T-helper 22 cell (primary cell): ENCODE data around the gene HOXD1.

ENCODE experiments used
- DNase-seq: peaks from one replicate; pipeline ENCODE4 v3.0.0-alpha.2; 2020; ENCODE audit warnings: low read depth

The HOXD1 gene

DNA sequence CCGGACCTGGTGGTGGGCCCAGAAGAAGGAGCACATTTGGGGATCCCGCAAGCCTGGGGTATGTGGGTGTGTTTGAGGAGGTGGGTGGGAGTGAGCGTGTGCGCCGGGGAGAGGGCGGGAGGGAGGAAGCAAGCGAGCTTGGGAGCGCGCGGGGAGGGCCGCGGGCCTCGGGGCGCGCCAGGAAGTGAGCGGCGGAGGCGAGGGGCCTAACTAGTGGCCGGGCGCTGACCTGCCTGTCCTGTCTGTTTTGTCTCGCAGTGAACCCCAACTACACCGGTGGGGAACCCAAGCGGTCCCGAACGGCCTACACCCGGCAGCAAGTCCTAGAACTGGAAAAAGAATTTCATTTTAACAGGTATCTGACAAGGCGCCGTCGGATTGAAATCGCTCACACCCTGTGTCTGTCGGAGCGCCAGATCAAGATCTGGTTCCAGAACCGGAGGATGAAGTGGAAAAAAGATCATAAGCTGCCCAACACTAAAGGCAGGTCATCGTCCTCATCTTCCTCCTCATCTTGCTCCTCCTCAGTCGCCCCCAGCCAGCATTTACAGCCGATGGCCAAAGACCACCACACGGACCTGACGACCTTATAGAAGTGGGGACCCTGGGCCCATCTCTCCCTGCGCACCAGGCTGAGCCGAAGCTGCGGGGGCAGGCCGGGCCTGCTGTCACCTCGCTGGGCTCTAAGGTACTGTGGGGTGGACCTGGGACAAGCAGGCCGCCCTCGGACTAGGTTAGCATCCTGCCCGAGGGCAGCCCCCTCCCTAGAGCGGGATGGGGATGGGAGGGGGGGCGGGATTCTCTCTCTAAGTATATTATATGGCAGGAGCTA is 35.9 kb upstream of the HOXD1 start:
- DNase-seq: no peak

DNA sequence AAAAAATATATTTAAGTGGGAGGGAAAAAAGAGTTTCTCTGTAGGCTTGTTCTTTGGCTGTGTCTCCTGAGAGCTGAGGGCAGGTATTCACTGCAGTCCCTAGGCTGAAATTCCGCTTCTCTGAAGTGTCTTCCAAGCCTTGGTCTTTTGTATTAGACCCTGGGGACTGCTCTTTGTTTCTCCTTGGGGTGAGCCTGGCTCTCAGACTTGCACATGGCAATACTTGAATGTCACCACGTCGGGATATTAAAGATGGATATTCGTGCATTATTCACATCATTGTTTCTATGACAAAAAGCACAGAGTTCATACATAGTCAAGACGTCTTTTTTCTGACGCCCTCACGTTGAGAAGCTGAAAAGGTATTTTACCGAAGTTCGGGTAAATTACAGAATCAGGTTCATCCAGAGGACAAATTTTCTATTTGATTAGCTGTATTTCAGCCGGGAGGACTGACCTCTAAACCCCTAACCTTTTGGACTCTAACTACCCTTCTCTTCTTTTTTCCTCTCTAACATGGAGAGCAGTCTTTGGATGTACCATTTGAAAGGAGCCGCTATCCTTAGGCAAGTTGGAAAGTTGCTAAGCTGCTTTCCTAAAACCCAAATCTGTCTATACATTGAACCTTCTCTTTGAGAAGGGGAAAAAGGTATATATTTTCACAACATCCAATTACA is 33.8 kb upstream of the HOXD1 start:
- DNase-seq: no peak

DNA sequence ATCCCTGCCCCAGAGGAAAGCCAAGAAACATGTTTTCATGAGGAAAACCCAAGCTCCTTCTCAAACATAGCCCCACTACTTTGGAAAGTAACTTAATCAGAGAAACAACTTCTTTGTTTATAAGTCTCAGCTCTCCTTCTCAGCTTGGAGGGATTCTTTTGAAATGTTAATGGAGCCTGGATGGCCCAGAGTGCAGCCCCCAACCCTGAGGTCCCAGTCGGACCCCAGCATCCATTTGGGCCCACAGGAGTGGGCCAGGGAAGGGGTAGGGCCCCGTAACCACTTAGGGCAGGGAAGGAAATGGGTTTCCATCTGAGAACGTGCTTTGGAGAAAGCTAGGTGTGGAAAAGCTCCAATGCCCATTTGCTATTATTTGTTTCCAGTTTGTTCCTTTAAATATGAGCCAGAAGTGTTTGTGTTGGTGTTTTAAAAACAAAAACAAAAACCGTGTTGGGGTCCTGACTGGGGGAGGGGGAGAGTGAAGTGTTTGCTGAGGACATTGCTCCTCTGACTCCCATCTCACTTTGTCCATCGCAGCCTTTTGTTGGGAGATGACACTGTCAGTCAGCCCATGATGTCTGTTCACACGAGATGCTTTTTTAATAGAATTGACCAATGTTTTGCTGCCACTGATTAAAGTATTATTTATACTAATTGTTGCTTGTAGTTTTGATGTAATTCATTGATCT is 33.0 kb upstream of the HOXD1 start:
- DNase-seq: no peak

DNA sequence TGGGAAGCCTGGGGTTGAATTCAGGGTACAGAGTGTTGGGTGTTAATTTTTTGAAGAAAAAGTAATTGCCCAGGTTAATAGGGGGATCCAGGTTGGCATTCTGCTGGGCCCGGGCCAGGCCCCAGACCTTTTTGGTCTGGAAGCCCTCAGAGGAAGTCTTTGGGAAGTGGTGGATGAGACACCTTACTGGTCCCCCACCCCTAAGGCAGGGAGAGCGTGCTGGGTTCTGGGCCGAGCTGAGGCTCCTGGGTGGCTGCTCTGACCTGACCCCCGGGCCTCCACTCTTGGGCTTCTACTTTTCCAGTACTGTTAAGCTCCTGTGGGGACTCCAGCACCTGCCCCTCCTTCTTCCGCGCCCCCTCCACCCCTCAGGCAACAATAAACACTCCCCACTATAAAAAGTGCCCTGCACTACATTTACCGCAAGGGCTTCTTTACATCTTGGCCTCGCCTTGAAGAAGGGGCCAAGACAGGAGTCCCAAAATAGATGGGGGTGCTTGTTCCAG is 32.1 kb upstream of the HOXD1 start:
- DNase-seq: no peak

DNA sequence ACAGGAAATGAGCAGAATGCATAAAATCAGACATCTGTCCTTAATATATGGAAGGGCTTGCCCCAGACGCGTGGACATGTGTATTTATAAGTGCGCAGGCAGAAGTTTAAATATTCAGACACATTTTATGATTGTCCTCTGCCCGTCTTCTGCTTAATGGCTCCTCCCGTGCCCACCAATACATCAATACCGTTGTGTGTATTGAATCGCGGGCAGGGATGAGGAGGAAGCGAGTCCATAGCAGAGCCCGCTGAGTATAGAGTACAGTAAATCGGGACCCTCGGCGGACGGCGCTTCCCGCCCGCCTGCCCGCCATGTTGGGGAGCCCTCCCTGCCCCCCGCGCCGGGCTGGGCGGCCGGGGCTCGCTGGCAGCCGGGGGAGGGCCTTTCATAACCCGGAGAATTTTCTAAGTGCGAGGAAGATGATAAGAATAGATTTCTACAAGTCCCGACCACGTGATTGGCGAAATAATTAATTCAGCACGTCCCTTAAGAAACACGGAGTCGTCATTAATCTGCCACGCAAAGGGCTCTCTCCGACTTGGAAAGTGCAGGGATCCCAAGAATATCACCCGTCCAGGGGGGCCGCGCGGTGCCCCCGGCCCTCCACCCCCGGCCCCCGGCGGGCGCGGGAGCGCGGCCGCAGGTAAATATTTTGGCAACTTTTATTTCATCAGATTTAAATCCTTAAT is 31.5 kb upstream of the HOXD1 start, which contains the start of gene HOXD3:
Gene HOXD3 (plus strand): TSS at position 501 of the 692 bp plus-strand sequence. CDS start 11,808 bp downstream, outside the sequence.
- DNase-seq: no peak

DNA sequence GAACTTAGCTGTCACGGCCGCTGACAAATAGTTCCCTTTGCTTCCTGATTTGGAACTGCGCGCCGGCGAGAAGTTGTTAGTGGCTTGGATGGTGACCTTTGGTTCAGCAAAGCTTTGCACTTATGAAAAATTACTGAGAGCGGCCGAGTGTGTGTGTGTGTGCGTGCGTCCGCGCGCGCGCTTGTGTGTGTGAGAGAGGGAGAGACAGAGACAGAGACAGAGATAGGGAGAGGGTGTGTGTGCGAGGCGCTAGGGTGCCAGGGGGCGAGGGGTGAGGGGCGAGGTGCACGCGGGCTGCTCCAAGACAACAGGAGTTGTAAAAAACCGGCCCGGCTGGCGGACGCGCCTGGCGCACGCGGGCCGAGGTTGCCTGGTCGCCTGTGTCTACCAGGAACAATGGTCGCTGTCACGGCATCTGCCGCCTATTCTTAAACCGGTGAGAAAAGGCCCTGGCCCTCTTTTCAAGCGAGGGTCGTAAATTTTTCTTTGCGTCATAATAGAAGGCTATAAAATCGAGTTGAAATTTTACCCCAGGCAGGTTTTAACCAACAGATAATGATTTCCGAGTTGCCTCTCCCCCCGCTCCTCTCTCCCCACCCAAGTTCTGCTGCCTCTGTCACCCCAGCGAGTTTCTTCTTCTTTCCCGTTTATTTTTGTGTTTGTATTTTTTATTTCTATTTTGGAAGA is 30.8 kb upstream of the HOXD1 start:
- no peak for DNase-seq

DNA sequence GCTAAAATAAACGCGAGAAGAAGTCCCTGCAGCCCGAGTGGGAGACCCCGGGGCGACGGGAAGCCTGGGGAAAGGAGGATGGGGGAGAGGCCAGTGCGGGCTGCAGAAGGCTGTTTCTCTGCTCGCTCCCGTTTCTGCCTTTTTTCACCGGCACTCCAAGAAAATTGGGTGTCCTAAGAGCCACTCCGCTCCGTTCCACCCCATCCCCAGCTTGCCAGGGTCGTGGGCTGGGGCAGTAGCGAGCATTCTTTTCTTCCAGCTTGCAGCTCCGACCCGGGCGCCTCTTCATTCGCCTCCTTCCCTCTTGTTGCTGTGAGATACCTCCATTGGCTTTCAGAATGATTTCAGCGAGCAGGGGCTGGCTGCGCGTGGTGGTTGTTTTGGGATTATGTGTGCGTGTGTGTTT is 30.3 kb upstream of the HOXD1 start:
- no peak for DNase-seq

DNA sequence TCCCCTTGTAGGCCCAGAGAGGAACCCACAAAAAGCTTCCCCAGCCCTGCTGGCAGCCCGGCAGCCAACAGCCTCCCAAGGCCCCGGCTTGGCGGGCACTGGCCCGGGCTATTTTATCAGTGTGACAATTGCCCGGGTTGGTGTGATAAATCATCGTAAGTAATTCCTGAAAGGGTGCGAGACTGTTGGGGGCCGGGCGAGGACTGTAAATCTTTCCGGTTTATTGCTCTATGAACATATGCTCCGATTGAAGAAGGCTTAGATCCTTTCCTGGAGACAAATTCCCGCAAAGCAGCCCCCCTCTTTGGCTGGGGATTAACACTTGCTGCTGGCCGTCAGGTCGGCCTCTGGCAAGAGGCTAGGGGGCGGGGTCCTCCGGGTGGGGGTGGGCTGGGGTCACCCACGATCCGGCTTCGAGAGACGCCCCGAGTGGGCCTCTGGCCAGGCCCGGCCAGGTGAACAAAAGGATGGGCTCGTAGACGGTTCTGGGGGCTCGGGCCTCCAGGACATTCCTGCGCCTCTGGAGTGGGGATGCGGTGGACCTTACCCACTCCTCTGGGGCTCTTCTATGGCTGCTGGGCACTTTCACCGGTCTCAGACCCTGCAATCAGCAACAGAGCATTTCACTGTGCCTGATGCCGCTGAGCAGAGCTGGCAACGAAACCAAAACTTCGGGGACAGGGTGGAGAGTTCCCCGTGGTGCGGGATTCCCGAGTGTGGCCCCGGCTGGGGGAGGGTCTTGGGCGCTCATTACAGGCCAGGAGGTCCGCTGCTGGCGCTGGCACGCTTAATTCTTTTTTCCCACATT is 29.4 kb upstream of the HOXD1 start:
- no peak for DNase-seq

DNA sequence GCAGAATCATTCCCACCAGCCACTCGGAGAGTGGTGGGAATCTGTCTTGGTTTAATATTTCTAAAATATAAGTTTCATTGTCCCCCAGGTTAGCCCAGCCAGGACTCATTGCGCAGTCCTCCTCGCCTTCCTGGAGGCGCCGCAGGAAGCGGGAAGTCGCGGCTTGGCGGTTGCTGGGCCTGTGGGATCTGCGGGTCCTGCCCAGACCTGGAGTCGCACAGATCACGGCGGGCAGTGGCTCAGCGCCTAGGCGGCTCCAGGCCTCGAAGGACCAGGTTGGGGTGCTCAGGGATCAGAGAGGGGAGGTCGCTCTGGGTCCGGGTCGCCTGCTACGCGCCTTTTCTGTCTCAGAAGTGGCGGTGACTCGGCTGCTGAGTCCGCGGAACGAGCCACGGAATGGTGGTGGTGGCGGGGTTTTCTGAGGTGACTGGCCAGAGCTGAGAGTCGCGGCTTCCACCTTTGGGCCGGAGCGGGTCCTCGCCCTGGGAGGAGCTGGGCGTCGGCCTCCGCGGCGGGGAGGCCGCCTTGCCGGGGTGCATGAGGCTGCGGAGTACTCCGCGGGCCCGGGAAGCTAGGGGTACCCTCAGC is 28.7 kb upstream of the HOXD1 start:
- no peak for DNase-seq

DNA sequence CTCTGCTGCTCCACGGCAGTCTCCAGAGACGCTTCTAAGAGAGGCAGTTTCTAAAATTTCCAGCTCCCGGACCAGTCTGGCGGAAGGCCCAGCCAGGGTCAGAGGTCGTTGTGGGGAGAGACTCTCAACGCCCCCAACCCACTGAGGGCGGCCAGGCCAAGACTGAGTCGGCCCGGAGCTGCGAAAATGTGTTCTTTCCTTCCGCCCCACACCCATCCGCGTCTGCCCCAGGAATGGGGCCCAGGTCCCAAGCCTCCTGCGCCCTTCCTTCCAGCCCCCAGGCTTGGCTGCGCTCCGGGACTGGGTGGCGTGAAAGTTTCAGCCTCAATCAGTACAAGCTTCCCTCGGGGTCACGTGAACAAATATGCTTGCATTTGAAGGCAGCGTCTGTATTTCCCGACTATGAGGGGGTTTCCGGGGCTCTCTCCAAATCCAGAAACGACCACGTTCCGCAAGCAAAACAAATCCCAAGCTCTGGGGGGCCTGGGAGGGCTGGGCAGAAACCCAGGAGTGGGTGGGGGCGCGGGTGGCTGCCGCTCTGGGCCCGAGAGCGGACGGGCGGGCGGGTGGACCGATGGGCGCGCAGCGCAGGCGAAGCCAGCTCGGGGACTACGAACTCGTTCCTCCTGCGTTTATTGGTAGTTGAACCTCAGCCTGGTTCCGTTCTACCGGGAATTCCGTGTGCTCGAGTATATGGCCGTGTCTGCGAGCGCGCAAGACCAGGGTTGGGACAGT is 28.1 kb upstream of the HOXD1 start:
- DNase-seq: no peak

DNA sequence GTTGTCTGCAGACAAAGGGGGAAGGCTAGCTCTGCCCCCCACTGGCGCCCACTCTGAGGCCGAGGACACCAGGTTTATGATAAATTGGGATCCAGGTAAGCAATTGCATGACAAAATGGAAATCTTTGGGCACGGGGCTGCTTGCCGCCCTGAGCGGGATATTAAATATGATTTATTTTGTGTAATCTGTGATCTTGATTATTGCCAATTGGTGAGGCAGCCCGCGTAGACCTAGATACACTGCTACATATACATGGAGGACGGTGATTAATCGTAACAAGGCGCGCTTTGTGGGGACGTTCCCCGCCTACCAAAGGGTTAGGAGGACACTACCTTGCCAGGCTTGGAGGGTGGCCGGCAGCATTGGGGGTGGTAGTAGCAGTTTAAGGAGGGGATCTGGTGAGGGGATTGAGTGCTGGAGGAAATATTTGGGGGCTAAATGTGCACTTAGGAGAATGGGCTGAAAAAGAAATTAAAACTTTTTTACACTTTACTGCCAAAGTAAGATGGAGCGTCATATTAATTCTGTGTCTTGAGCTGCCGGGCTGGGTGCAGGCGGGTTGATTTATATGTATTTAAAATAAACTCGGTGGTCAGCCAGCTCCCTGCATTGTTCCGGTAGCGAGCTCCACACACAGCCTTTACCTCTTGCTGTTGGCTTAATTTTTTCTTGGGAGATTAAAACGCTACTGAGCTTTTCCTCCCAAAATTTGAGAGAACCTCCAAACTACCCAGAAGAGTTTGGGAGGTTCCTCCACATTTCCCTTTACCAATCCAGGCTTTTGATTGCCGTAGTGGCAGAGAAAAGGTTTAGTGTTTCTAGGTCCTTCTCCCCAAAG is 27.3 kb upstream of the HOXD1 start:
- no peak for DNase-seq

DNA sequence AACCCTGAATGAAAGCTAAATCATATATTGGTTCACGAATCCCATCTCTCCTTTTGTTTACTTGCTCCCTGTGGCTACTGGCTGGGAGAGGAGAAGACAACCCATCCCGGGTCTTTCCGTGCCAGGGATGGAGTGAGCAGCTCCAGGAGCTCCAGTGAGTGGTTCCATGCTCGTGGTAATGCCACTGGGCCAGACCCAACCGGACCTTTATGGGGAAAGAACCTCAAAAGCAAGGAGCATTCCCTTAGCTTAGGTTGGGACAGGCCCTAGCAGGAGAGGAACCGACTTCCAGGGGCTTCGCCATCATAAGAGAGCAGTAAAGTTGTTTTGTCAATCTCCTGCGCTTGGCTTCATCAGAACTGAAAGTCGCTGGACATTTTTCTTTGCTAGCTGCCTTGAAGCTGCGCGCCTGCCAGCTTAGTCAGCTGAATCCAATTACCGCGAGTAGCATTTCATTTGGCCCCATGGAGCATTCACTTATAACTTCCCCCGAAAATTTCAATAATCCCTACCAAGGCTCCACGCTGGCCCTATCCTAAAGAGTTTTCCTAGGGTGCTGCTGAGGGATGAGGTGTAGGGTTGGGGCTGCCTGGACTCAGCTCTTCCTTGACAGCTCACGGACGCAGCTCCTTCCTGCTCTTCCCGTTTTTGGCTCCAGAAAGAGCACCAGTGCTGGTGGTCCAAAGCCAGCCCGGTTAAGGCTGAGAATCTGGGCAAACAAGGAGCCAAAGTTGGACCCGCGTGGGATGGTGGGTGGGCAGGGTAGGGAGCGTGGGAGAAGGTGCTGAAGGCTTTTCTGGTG is 26.4 kb upstream of the HOXD1 start:
- no peak for DNase-seq

DNA sequence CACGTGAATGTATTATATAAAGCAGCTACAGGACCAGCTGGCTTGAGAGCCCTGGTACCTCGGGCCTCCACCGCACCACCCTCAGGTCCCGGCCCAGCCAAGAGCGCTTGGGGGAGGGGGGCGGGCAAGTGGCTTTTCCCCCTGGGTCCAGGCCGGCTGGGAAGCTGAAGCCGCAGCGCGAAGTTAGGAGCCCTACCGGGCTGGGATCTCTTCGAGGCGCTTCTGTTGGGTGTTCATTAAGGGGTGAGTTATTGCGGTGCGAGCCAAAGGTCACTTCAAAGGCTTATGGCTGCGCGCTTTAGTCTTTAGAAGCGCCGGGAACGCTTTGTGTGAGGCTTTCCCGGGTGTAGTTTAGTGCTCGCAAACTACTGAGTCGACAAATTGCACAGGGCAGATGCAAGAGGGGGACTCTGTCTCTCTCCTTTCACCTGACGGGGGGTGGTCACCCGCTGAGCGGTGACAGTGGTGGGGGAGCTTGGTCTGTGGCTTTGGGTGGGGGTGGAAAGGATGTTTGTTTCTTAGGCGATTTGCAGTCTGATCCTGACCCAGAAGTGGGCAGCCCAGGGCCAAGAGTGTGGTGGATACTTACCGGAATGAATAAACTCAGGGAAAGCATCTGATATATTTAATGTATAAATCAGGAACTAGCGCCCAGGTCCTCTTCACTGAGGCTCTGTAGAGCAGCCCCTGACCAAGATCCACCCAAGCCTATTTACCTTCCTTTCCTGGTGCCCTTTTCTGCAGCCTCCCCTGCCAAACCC is 25.4 kb upstream of the HOXD1 start:
- DNase-seq: no peak

DNA sequence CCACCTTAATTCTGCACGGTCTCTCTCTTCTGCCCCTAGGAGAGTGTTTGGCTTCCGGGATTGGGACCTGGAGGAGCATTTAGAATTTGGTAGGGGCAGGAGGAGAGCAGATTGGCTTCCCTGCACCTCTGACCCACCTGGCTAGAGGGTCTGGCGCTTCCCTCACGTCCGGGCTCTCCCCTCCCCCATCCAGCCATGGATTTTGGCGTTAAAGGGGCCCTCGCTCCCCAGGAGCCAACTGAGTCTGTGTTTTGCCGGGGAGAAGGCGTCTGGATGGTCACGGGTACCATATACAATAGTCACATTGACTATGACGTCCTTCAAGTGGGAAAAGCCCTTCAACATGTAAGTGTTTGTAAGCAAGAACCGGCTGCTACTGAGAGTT is 24.8 kb upstream of the HOXD1 start:
- DNase-seq: no peak

DNA sequence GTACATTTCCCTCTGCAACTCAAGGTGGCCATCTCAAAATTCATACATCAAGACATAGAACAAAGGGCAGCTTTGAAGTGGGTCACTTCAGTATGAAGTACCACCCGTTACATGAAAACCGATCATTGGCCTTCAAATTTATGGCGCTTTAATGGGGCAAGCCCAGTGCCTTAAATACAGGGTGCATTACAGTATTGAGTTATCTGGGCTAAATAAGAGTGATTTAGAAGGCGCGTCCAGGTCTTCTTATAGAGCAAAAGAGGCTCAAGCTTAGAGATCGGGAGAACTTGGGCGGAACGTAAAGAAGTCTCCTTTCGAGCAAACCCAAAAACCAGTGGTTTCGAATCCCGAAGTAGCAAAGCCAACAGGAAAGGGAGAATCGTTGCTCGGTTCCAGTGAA is 24.3 kb upstream of the HOXD1 start:
- no peak for DNase-seq

DNA sequence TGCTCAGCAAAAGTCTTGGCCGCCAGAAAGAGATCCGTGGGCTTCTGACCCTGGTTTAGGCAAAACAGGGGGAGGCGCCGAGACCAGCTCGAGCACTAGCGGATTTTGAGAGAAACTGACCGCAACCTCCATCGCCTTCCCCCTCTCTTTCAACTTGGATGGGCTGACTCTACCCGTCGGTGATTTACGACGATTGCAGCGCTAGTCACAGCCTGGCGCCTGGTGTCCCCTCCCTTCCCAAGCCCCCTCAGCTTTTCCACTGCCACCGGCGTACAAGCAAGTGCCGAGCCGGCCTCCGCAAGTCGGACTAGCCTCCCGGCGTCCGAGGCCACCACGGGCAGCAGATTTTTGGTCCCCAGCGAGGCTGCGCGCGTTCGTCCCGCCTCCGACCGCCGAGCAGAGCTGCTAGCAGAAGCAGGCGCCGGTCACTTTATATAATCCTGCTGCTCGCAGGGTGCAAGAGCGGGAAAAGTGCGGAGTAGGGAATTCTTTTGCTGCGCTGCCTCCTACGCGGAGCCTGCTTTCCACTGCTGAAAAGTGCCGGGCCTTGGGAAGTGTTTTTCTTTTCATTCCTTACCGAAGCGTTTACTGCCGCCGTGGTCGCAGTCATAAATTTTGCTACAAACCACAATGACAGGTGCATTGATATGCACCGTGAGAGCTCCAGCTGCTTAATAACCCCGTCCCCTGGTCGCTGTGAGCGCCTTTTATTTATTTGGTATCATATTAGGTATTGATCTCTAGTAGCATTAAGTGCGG is 23.7 kb upstream of the HOXD1 start:
- DNase-seq: no peak
